Measurements from ENCODE around the gene THOC6. TPM values are rescaled to one million over a fixed set of nuclear protein-coding genes. Genes with fewer than 3 reads are reported as not detected.

THOC6 gene
- total and polyA plus RNA-seq, 9 of the 15 experiments (the other 6 are each of a cell fraction or from before 2014, with no cell fraction given), result 2.5 to 65.4 (median 42.3) TPM

DNA sequence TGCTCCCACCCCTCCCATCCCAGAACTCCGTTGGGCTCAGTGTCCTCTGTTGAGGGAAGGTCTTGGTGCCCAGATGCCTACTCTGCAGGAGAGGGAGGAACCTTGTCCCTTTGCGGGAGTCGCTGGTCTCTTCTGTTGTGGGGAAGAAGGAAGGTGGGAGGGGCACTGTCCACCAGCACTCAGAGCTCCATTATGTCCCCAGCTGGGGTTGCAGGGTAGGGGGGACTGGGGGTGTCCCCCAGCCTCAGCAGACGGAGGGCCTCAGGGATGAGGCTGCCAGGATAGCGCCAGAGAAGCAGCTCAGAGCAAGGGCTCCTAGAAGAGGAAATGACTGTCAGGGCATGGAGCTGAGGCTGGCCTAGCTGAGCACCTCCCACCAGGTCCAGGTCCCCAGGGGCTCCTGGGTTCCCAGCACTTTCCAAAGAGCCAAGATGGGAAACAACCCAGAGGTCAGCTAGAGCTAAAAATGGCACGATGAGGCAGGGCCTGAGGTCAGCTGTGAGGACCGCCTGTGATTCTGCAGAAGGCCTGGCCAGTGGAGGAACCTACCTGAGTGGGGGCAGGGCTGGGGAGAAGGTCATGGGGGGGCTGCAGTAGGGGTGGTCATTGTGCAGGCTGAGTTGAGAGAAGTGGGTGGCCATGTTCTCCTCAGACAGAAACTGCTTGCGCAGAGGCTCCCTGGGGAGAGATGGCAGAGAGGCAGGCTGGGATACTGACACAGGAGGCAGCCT is 986 bp upstream of the THOC6 start (continued):
- TF ChIP-seq, protein P1, sequence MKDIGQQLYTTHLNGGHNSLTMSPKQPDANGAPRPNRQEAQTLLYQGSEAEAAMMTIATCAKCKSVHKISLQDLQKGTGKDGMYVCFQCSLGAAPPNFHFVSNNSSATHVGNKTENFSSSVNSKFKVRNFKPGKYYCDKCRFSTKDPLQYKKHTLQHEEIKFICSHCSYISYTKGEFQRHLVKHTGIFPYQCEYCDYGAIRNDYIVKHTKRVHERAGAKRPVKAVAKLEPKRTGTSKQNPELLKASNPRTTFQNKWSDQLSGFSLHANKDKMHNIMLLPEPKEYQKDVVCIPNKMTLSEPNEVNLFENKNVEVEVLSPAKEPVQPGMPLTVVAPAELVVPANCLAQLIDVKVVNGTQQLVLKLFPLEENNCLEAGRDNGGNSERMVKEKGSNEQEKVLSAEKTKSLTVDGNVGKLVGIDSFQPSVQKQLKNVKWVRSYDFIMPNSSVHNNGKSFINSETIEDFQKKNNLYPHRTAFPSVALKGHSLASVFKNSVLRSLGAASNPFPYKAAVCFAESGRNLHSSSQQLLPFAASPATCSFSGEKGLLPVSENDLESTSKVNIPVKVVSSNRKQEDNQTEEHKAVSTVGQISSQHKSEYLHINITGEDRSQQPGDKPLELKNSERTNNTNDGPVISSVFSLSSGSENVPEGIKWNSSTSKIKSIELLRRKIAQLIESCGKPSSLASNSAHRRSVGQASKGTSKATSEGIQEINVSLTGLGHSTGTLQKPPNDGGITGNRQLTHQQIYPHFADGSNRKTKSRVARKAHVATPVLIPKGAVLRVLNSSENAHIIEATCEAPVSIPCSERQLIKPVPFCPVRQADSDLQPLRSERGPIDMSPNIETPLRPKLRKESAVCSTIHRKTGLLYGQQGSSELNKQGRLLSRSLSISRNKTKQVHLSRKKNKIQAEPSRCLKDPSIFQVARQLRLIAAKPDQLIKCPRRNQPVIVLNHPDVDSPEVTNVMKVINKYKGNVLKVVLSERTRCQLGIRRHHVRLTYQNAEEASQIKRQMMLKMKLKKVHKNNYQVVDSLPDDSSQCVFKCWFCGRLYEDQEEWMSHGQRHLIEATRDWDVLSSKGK (CRISPR knock-in tag; IDR thresholded peaks at IDR 0.05), result no peak
- TF ChIP-seq YY1 (IDR thresholded peaks at IDR 0.05; ENCODE audit: borderline replicate concordance in 1 of 3, control insufficient read depth in 1 of 3, extremely low read depth in 1 of 3, insufficient read depth in 3 of 3, insufficient read length in 1 of 3, insufficient replicate concordance in 2 of 3, low read depth in 1 of 3, low read length in 2 of 3), result peak in 1 of 3 experiments; percentile 7
- peak; percentile 16 for TF ChIP-seq ZBED1 (IDR thresholded peaks at IDR 0.05)
- TF ChIP-seq, protein P2, sequence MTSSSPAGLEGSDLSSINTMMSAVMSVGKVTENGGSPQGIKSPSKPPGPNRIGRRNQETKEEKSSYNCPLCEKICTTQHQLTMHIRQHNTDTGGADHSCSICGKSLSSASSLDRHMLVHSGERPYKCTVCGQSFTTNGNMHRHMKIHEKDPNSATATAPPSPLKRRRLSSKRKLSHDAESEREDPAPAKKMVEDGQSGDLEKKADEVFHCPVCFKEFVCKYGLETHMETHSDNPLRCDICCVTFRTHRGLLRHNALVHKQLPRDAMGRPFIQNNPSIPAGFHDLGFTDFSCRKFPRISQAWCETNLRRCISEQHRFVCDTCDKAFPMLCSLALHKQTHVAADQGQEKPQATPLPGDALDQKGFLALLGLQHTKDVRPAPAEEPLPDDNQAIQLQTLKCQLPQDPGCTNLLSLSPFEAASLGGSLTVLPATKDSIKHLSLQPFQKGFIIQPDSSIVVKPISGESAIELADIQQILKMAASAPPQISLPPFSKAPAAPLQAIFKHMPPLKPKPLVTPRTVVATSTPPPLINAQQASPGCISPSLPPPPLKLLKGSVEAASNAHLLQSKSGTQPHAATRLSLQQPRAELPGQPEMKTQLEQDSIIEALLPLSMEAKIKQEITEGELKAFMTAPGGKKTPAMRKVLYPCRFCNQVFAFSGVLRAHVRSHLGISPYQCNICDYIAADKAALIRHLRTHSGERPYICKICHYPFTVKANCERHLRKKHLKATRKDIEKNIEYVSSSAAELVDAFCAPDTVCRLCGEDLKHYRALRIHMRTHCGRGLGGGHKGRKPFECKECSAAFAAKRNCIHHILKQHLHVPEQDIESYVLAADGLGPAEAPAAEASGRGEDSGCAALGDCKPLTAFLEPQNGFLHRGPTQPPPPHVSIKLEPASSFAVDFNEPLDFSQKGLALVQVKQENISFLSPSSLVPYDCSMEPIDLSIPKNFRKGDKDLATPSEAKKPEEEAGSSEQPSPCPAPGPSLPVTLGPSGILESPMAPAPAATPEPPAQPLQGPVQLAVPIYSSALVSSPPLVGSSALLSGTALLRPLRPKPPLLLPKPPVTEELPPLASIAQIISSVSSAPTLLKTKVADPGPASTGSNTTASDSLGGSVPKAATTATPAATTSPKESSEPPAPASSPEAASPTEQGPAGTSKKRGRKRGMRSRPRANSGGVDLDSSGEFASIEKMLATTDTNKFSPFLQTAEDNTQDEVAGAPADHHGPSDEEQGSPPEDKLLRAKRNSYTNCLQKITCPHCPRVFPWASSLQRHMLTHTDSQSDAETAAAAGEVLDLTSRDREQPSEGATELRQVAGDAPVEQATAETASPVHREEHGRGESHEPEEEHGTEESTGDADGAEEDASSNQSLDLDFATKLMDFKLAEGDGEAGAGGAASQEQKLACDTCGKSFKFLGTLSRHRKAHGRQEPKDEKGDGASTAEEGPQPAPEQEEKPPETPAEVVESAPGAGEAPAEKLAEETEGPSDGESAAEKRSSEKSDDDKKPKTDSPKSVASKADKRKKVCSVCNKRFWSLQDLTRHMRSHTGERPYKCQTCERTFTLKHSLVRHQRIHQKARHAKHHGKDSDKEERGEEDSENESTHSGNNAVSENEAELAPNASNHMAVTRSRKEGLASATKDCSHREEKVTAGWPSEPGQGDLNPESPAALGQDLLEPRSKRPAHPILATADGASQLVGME (CRISPR knock-in tag; IDR thresholded peaks at IDR 0.05), result 0 out of 2 replicates have a peak, but pooled peaks have one; percentile 9
- TF ChIP-seq ZBTB7A (IDR thresholded peaks at IDR 0.05; ENCODE audit: borderline replicate concordance, control insufficient read depth, low read depth, low read length), result peak; percentile 35; the same call in 1 of the 2 replicates
- no peak for TF ChIP-seq RBFOX2 (IDR thresholded peaks at IDR 0.05; ENCODE audit: low read depth, low read length)
- TF ChIP-seq, protein P3, sequence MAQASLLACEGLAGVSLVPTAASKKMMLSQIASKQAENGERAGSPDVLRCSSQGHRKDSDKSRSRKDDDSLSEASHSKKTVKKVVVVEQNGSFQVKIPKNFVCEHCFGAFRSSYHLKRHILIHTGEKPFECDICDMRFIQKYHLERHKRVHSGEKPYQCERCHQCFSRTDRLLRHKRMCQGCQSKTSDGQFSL (CRISPR knock-in tag; IDR thresholded peaks at IDR 0.05), result peak; percentile 60; the same call in 1 of the 2 replicates
- TF ChIP-seq, protein P3 (tag; IDR thresholded peaks at IDR 0.05), result no peak
- no peak for TF ChIP-seq NR2C2 (CRISPR knock-in tag; IDR thresholded peaks at IDR 0.05)
- no peak for TF ChIP-seq NR2C2 (tag; IDR thresholded peaks at IDR 0.05)
- TF ChIP-seq, protein P4, sequence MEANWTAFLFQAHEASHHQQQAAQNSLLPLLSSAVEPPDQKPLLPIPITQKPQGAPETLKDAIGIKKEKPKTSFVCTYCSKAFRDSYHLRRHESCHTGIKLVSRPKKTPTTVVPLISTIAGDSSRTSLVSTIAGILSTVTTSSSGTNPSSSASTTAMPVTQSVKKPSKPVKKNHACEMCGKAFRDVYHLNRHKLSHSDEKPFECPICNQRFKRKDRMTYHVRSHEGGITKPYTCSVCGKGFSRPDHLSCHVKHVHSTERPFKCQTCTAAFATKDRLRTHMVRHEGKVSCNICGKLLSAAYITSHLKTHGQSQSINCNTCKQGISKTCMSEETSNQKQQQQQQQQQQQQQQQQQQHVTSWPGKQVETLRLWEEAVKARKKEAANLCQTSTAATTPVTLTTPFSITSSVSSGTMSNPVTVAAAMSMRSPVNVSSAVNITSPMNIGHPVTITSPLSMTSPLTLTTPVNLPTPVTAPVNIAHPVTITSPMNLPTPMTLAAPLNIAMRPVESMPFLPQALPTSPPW (CRISPR knock-in tag; IDR thresholded peaks at IDR 0.05), result no peak
- TF ChIP-seq, protein P5, sequence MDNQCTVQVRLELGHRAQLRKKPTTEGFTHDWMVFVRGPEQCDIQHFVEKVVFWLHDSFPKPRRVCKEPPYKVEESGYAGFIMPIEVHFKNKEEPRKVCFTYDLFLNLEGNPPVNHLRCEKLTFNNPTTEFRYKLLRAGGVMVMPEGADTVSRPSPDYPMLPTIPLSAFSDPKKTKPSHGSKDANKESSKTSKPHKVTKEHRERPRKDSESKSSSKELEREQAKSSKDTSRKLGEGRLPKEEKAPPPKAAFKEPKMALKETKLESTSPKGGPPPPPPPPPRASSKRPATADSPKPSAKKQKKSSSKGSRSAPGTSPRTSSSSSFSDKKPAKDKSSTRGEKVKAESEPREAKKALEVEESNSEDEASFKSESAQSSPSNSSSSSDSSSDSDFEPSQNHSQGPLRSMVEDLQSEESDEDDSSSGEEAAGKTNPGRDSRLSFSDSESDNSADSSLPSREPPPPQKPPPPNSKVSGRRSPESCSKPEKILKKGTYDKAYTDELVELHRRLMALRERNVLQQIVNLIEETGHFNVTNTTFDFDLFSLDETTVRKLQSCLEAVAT (IDR thresholded peaks at IDR 0.05), result no peak

All from K562 (cell line).